GM23338 (cell line): ENCODE measurements around the gene TBRG4. TPM values are rescaled to one million over a fixed set of nuclear protein-coding genes. Genes with fewer than 3 reads are reported as not detected.
"Not testable (repeated sequence)": the region's sequence is repeated elsewhere in the genome, so short reads cannot be mapped to it uniquely, and the experiment has no call there.

Source experiments
- ATAC-seq: fragments of 200-7000 bp; cut with Tn5 transposase; 3 replicates; pipeline ENCODE4 v1.9.1; 2020
- DNase-seq: peaks from one replicate; pipeline ENCODE4 v3.0.0-alpha.2; 2015; ENCODE audit warnings: low spot score
- H2AFZ ChIP-seq: fragments of 200-600 bp; sonication (generic); 2 replicates; pipeline ENCODE4 v1.8.0; 2016; ENCODE audit warnings: antibody characterized with exemption, mild to moderate bottlenecking, moderate library complexity
- H3F3A ChIP-seq: fragments of 200-600 bp; sonication (generic); replicated peaks from 2 replicates; pipeline ENCODE4 v1.8.0; 2017; ENCODE audit warnings: antibody characterized with exemption, mixed run types, low read depth
- H3K27ac ChIP-seq: fragments of 200-600 bp; sonication (generic); 2 replicates; pipeline ENCODE4 v1.6.1; 2016; ENCODE audit warnings: low read depth
- H3K27me3 ChIP-seq: fragments of 200-600 bp; sonication (generic); 2 replicates; pipeline ENCODE4 v1.8.0; 2016; ENCODE audit warnings: mild to moderate bottlenecking, mixed run types, moderate library complexity; ENCODE audit not compliant: insufficient read depth
- H3K36me3 ChIP-seq: fragments of 200-600 bp; sonication (generic); 2 replicates; pipeline ENCODE4 v1.8.0; 2016; ENCODE audit warnings: mild to moderate bottlenecking; ENCODE audit not compliant: insufficient read depth
- H3K4me1 ChIP-seq: fragments of 200-600 bp; sonication (generic); 2 replicates; pipeline ENCODE4 v1.8.0; 2016; ENCODE audit warnings: mild to moderate bottlenecking, moderate library complexity; ENCODE audit not compliant: insufficient read depth
- H3K4me2 ChIP-seq: fragments of 200-600 bp; sonication (generic); 2 replicates; pipeline ENCODE4 v1.7.1; 2017; ENCODE audit warnings: mixed run types
- H3K4me3 ChIP-seq: fragments of 200-600 bp; sonication (generic); 2 replicates; pipeline ENCODE4 v1.6.1; 2016; ENCODE audit warnings: mixed run types
- H3K79me2 ChIP-seq: fragments of 200-600 bp; sonication (generic); replicated peaks from 2 replicates; pipeline ENCODE4 v1.8.0; 2017; ENCODE audit warnings: mild to moderate bottlenecking; ENCODE audit not compliant: insufficient read depth
- H3K9me2 ChIP-seq: fragments of 200-600 bp; sonication (generic); 2 replicates; pipeline ENCODE4 v1.8.0; 2017; ENCODE audit not compliant: insufficient read depth
- H4K20me1 ChIP-seq: fragments of 200-600 bp; sonication (generic); replicated peaks from 2 replicates; pipeline ENCODE4 v1.8.0; 2017; ENCODE audit warnings: mild to moderate bottlenecking; ENCODE audit not compliant: insufficient read depth
- H3K27ac Mint-ChIP-seq: 2 replicates; pipeline ENCODE4 v1.8.0; 2020; ENCODE audit warnings: inconsistent platforms, mild to moderate bottlenecking, moderate library complexity, mixed read lengths
- H3K27me3 Mint-ChIP-seq: 3 replicates; pipeline ENCODE4 v1.8.0; 2022; ENCODE audit warnings: low read depth, mild to moderate bottlenecking, moderate library complexity, mixed read lengths, inconsistent platforms; ENCODE audit not compliant: insufficient read depth, poor library complexity
- H3K36me3 Mint-ChIP-seq: 3 replicates; pipeline ENCODE4 v1.8.0; 2021; ENCODE audit warnings: low read depth, mild to moderate bottlenecking, inconsistent platforms, moderate library complexity, mixed read lengths
- H3K4me1 Mint-ChIP-seq: 3 replicates; pipeline ENCODE4 v1.8.0; 2020; ENCODE audit warnings: mild to moderate bottlenecking, inconsistent platforms, mixed read lengths
- H3K4me3 Mint-ChIP-seq: 3 replicates; pipeline ENCODE4 v1.8.0; 2021; ENCODE audit warnings: moderate library complexity, mild to moderate bottlenecking, inconsistent platforms, mixed read lengths
- H3K9me3 Mint-ChIP-seq: 3 replicates; pipeline ENCODE4 v1.8.0; 2020; ENCODE audit warnings: moderate library complexity, mild to moderate bottlenecking, inconsistent platforms, mixed read lengths
- CTCF ChIP-seq, 2 experiments: fragments of 200-600 bp in 1 of 2; sonication (generic) in 1 of 2; conservative IDR thresholded peaks; 2 replicates each; pipeline versions ENCODE4 v1.5.1 to v1.6.1; 2016 to 2017; ENCODE audit warnings: antibody characterized with exemption in 2 of 2, low read depth in 2 of 2, mild to moderate bottlenecking in 2 of 2, moderate library complexity in 1 of 2
- EZH2 ChIP-seq: fragments of 200-600 bp; sonication (generic); IDR thresholded peaks from one replicate; pipeline ENCODE4 v1.8.0; 2017; ENCODE audit warnings: antibody characterized with exemption, mild to moderate bottlenecking, low read depth; ENCODE audit not compliant: unreplicated experiment
- JUNB ChIP-seq: IDR thresholded peaks from one replicate; pipeline ENCODE4 v1.6.1; 2016; ENCODE audit warnings: antibody characterized with exemption; ENCODE audit not compliant: unreplicated experiment
- NANOG ChIP-seq: IDR thresholded peaks from 2 replicates; pipeline ENCODE4 v1.6.1; 2016; ENCODE audit warnings: antibody characterized with exemption, borderline replicate concordance
- STAT1 ChIP-seq: IDR thresholded peaks from one replicate; pipeline ENCODE4 v1.6.1; 2016; ENCODE audit warnings: antibody characterized with exemption; ENCODE audit not compliant: unreplicated experiment
- ZNF331 ChIP-seq: fragments of 250-450 bp; sonication (Bioruptor Pico); IDR thresholded peaks from 2 replicates; pipeline ENCODE4 v1.5.0; 2020; ENCODE audit warnings: low read depth, mild to moderate bottlenecking, moderate library complexity
- ZNF462 ChIP-seq: fragments of 250-450 bp; sonication (Bioruptor Pico); IDR thresholded peaks from 2 replicates; pipeline ENCODE4 v1.5.0; 2020; ENCODE audit warnings: mild to moderate bottlenecking, moderate library complexity
- polyA plus RNA-seq: library from polyadenylated mRNA; unstranded; fragments of >200 nt; fragmentation: Nextera tagmentation; extraction: Ambion mirVana; gene quantifications from 2 replicates; pipeline ENCODE4 v1.2.1, GENCODE V29; 2016
- total RNA-seq: library from RNA; depleted of rRNA; stranded (reverse); fragments of >200 nt; shearing (Covaris generic); gene quantifications from 2 replicates; pipeline ENCODE4 v1.2.3, GENCODE V29; 2014

The TBRG4 gene
- total and polyA plus RNA-seq, 2 experiments from 2014 or later: 72.5 to 162 TPM

GRCh38 chr7:45114257-45114656 is 2.8 kb upstream of the TBRG4 start:
- H3K9me2 ChIP-seq, H3K9me3 Mint-ChIP-seq, H3K4me1 Mint-ChIP-seq, H3K27ac Mint-ChIP-seq, ATAC-seq, H3K4me2 ChIP-seq, H3K4me3 Mint-ChIP-seq, H3K27me3 ChIP-seq, DNase-seq, H3F3A ChIP-seq, H3K4me3 ChIP-seq, H3K27ac ChIP-seq, H4K20me1 ChIP-seq, H3K36me3 ChIP-seq, H2AFZ ChIP-seq, H3K36me3 Mint-ChIP-seq: not testable (repeated sequence)
- Histone ChIP-seq H3K79me2 (peaks cover 21% of the 10 kb centered on the region), H3K4me1 (peaks cover 10% of the 10 kb centered on the region; the same call in 1 of the 2 replicates)
- peaks cover 11% of the 10 kb centered on the region for H3K27me3 Mint-ChIP-seq

- Mint-ChIP-seq H3K36me3 (peaks cover 22% of the 10 kb centered on the region), H3K9me3 (no peaks in the 10 kb centered on the region; the same call in 1 of the 3 replicates), H3K4me3 (peak overlapping the region; percentile 98), H3K27ac (peak overlapping the region; percentile 98), H3K4me1 (peaks cover 9% of the 10 kb centered on the region; the same call in 2 of the 3 replicates), H3K27me3 (peaks cover 13% of the 10 kb centered on the region)
- TF ChIP-seq JUNB: no peak
- no peak for TF ChIP-seq CTCF (conservative IDR thresholded peaks at IDR 0.05; ENCODE audit: low read depth in 2 of 2)
- no peak for TF ChIP-seq EZH2
- TF ChIP-seq ZNF331: no peak
- TF ChIP-seq NANOG: no peak
- Histone ChIP-seq H3K27ac (peak overlapping the region; percentile 95), H3K9me2 (no peaks in the 10 kb centered on the region), H3F3A (0 out of 2 replicates have a peak, but pooled peaks cover 6% of the 10 kb centered on the region), H3K79me2 (peaks cover 37% of the 10 kb centered on the region), H3K4me1 (peaks cover 10% of the 10 kb centered on the region; the same call in 1 of the 2 replicates), H3K4me2 (peak overlapping the region; percentile 80), H3K36me3 (peaks cover 16% of the 10 kb centered on the region), H4K20me1 (peaks cover 23% of the 10 kb centered on the region), H3K4me3 (peak overlapping the region; percentile 99), H2AFZ (no peak overlapping the region), H3K27me3 (peaks cover 3% of the 10 kb centered on the region; the same call in 1 of the 2 replicates)
- ATAC-seq (no peak), DNase-seq (no peak)
Observed at GRCh38 chr7:45112648-45113047, 1.2 kb upstream of the TBRG4 start.

- Histone ChIP-seq H3K4me1 (peaks cover 10% of the 10 kb centered on the region; the same call in 1 of the 2 replicates), H3K4me3 (no peak overlapping the region), H3F3A (0 out of 2 replicates have a peak, but pooled peaks cover 6% of the 10 kb centered on the region), H3K36me3 (peaks cover 49% of the 10 kb centered on the region), H4K20me1 (peaks cover 43% of the 10 kb centered on the region), H2AFZ (no peak overlapping the region), H3K9me2 (no peaks in the 10 kb centered on the region), H3K27ac (no peak overlapping the region; the same call in 1 of the 2 replicates), H3K4me2 (no peak overlapping the region), H3K27me3 (no peaks in the 10 kb centered on the region), H3K79me2 (peaks cover 54% of the 10 kb centered on the region)
- H3K36me3 Mint-ChIP-seq: peaks cover 60% of the 10 kb centered on the region
- H3K4me3 Mint-ChIP-seq: 0 out of 3 replicates have a peak overlapping the region, but pooled peaks have one; percentile 20
- H3K9me3 Mint-ChIP-seq: no peaks in the 10 kb centered on the region; the same call in 2 of the 3 replicates
- H3K27ac Mint-ChIP-seq: no peak overlapping the region
- DNase-seq: no peak
- ATAC-seq: no peak
- H3K27me3 Mint-ChIP-seq: peaks cover 15% of the 10 kb centered on the region
- peaks cover 9% of the 10 kb centered on the region; the same call in 2 of the 3 replicates for H3K4me1 Mint-ChIP-seq
- TF ChIP-seq ZNF462 (CRISPR knock-in tag) (no peak), NANOG (no peak), STAT1 (no peak), EZH2 (no peak)
Observed at GRCh38 chr7:45108863-45109262, 2.6 kb downstream of the TBRG4 start.
